ENCODE data around the gene TGFB1. TPM values are rescaled to one million over a fixed set of nuclear protein-coding genes. Genes with fewer than 3 reads are reported as not detected.

The TGFB1 gene
- total and polyA plus RNA-seq, 9 of the 15 experiments (the other 6 are each of a cell fraction or from before 2014, with no cell fraction given): 0.24 to 159 (median 17.2) TPM

DNA sequence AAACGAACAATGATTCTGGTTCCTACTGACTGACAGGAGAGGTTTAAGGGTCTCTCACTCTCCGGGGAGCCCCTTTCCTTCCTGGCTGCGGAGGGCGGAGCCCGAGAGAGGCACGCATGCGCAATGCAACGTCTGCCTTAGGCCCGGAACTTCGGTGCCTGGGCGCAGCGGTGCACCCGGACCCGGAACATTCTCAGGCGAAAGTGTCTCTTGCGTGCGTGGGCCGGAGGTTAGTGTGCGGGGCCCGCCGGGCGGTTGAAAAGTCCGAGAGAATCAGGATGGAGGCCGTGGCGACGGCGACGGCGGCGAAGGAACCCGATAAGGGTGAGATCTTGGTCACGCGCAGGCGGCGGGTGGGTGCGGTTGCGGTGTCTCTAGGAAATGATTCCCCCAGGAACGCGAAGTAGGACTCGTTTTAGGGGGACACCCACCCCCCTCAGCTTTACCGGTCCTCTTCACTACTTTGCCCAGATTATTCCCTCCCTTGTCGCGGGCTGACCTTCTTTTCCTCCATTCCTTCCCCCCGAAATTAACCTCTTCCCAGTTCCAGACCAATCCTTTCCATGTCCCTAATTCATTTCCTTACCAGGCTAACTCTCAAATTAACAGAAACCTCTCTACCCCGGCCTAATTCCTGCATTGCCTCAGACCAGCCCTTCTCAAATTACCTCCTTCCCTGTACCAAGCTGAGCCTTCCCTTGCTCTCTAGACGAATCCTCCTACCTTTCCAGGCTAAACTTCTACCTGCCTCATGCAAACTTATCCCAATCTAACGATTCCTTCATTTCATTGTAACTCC is 43.5 kb downstream of the TGFB1 start, which contains the start of gene CCDC97 (continued):
- TF ChIP-seq, protein P1, sequence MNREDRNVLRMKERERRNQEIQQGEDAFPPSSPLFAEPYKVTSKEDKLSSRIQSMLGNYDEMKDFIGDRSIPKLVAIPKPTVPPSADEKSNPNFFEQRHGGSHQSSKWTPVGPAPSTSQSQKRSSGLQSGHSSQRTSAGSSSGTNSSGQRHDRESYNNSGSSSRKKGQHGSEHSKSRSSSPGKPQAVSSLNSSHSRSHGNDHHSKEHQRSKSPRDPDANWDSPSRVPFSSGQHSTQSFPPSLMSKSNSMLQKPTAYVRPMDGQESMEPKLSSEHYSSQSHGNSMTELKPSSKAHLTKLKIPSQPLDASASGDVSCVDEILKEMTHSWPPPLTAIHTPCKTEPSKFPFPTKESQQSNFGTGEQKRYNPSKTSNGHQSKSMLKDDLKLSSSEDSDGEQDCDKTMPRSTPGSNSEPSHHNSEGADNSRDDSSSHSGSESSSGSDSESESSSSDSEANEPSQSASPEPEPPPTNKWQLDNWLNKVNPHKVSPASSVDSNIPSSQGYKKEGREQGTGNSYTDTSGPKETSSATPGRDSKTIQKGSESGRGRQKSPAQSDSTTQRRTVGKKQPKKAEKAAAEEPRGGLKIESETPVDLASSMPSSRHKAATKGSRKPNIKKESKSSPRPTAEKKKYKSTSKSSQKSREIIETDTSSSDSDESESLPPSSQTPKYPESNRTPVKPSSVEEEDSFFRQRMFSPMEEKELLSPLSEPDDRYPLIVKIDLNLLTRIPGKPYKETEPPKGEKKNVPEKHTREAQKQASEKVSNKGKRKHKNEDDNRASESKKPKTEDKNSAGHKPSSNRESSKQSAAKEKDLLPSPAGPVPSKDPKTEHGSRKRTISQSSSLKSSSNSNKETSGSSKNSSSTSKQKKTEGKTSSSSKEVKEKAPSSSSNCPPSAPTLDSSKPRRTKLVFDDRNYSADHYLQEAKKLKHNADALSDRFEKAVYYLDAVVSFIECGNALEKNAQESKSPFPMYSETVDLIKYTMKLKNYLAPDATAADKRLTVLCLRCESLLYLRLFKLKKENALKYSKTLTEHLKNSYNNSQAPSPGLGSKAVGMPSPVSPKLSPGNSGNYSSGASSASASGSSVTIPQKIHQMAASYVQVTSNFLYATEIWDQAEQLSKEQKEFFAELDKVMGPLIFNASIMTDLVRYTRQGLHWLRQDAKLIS (CRISPR knock-in tag; IDR thresholded peaks at IDR 0.05): peak; percentile 94
- TF ChIP-seq DPF2 (IDR thresholded peaks at IDR 0.05) (peak; percentile 64), NFXL1 (CRISPR knock-in tag; IDR thresholded peaks at IDR 0.05) (no peak), TRIM28 (IDR thresholded peaks at IDR 0.05) (no peak; the same call in none of the 2 replicates), ZNF408 (CRISPR knock-in tag; IDR thresholded peaks at IDR 0.05; ENCODE audit: low read depth) (no peak), MIER1 (IDR thresholded peaks at IDR 0.05; ENCODE audit: low read depth) (no peak; the same call in 1 of the 2 replicates), ZNF561 (CRISPR knock-in tag; conservative IDR thresholded peaks at IDR 0.05) (no peak), RFX7 (CRISPR knock-in tag; IDR thresholded peaks at IDR 0.05) (no peak), ARID1B (IDR thresholded peaks at IDR 0.05) (peak; percentile 65), NFE2L1 (tag; IDR thresholded peaks at IDR 0.05; ENCODE audit: borderline replicate concordance, low read depth) (no peak), GATA2 (CRISPR knock-in tag; IDR thresholded peaks at IDR 0.05) (no peak), TBP (optimal IDR thresholded peaks at IDR 0.05; ENCODE audit: low read depth, low read length) (peak; percentile 66), TBL1XR1 (IDR thresholded peaks at IDR 0.05; ENCODE audit: low read length in 2 of 2) (0 out of 4 replicates have a peak, but pooled peaks of 1 of the 2 experiments have one; percentile 32), POLR3G (IDR thresholded peaks at IDR 0.05; ENCODE audit: extremely low read depth, insufficient read length, insufficient replicate concordance) (no peak), U2AF2 (optimal IDR thresholded peaks at IDR 0.05; ENCODE audit: low read depth, low read length) (no peak), MAFF (IDR thresholded peaks at IDR 0.05; ENCODE audit: low read length) (no peak), ZNF175 (CRISPR knock-in tag; IDR thresholded peaks at IDR 0.05; ENCODE audit: low read depth) (no peak)
- TF ChIP-seq, protein P2, sequence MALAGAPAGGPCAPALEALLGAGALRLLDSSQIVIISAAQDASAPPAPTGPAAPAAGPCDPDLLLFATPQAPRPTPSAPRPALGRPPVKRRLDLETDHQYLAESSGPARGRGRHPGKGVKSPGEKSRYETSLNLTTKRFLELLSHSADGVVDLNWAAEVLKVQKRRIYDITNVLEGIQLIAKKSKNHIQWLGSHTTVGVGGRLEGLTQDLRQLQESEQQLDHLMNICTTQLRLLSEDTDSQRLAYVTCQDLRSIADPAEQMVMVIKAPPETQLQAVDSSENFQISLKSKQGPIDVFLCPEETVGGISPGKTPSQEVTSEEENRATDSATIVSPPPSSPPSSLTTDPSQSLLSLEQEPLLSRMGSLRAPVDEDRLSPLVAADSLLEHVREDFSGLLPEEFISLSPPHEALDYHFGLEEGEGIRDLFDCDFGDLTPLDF (CRISPR knock-in tag; IDR thresholded peaks at IDR 0.05): no peak
- TF ChIP-seq, protein P3, sequence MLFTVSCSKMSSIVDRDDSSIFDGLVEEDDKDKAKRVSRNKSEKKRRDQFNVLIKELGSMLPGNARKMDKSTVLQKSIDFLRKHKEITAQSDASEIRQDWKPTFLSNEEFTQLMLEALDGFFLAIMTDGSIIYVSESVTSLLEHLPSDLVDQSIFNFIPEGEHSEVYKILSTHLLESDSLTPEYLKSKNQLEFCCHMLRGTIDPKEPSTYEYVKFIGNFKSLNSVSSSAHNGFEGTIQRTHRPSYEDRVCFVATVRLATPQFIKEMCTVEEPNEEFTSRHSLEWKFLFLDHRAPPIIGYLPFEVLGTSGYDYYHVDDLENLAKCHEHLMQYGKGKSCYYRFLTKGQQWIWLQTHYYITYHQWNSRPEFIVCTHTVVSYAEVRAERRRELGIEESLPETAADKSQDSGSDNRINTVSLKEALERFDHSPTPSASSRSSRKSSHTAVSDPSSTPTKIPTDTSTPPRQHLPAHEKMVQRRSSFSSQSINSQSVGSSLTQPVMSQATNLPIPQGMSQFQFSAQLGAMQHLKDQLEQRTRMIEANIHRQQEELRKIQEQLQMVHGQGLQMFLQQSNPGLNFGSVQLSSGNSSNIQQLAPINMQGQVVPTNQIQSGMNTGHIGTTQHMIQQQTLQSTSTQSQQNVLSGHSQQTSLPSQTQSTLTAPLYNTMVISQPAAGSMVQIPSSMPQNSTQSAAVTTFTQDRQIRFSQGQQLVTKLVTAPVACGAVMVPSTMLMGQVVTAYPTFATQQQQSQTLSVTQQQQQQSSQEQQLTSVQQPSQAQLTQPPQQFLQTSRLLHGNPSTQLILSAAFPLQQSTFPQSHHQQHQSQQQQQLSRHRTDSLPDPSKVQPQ (CRISPR knock-in tag; IDR thresholded peaks at IDR 0.05; ENCODE audit: borderline replicate concordance): no peak
- TF ChIP-seq, protein P4, sequence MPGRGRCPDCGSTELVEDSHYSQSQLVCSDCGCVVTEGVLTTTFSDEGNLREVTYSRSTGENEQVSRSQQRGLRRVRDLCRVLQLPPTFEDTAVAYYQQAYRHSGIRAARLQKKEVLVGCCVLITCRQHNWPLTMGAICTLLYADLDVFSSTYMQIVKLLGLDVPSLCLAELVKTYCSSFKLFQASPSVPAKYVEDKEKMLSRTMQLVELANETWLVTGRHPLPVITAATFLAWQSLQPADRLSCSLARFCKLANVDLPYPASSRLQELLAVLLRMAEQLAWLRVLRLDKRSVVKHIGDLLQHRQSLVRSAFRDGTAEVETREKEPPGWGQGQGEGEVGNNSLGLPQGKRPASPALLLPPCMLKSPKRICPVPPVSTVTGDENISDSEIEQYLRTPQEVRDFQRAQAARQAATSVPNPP (IDR thresholded peaks at IDR 0.05; ENCODE audit: borderline replicate concordance, insufficient read depth, insufficient read length): no peak
